ENCODE results near the gene MPPED2. TPM values are rescaled to one million over a fixed set of nuclear protein-coding genes. Genes with fewer than 3 reads are reported as not detected.

The MPPED2 gene
- total RNA-seq, 1 experiment from 2014 or later = 2.4 TPM

DNA sequence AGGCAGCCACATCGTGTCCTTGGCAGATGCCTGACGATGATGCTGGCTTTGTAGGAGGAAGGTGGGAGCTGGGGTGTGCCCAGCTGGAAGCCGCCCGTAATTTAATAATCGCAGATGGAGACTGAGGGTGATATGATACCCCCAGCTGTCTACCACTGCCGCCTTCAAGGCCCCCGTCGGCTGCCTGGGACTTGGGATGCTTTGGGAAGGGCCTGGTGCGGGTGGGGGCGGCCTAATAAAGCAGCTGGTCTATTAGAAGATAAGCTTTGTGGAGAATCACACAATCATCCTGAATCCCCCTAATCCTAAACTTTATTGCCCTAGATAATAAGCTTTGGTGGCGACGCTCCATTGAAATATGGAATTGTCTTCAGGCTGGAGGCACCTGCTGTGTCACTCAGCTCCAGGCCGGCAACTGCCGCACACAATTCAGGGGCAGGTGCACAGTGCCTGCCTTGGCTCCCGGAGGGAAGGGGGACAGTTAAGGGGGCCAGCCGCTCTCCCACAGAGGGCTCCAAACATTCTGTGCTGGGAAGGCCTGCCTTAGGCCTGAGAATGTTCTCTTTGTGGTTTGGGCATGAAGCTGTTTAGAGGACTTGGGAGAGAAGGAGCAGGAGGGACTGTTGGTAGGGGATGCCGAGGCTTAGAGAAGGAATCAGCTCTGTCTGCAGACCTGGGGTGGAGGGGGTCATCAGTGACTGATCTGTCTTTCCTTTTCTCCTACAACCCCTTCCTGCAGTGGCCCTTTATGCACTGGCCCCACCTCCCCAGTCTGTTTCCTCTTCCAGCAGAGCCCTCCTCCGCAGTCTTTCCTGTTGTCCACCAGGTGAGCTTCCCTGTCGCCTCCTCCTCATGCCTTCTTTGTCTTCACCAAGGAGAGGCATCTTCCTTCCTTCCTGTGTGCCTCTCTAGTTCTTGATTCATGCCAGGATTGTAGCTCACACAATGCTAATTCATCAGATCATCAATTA is 198.0 kb downstream of the MPPED2 start (continued):
- no peak for TF ChIP-seq NFATC4 (CRISPR knock-in tag; IDR thresholded peaks at IDR 0.05)
- no peak for TF ChIP-seq JUN (CRISPR knock-in tag; IDR thresholded peaks at IDR 0.05)

DNA sequence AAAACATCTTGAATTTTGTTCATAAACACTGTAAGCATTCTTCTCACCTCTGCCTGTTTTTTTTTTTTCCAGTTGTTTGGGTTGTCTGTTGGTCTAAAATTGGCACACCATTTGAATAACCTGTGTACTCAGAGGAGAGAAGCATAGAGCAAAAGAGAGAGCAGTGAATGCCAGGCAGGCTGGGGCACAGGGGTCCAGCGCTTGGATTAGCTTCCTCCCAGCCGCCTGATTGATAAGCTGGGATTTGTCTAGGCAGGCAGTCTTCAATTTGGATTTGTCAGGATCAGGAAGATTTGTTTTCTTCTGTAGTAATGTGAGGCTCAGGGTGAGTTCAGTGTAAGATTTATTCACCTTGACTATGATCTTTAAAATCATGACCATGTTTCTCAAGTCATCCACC is 204.3 kb downstream of the MPPED2 start:
- Mint-ChIP-seq H3K9me3 (peaks cover 17% of the 10 kb centered on the region), H3K36me3 (peaks cover 19% of the 10 kb centered on the region), H3K4me3 (no peak overlapping the region), H3K27me3 (ENCODE audit: low read depth) (peaks cover 4% of the 10 kb centered on the region), H3K27ac (no peak overlapping the region), H3K4me1 (no peaks in the 10 kb centered on the region; the same call in 1 of the 2 replicates)
- no peak for ATAC-seq
- no peak for DNase-seq (ENCODE audit: low spot score)
- CTCF ChIA-PET = interaction anchor here (1.2 kb wide), 1 partner anchor 532 kb away, joined by 3 read pairs; no protein-coding TSS in a partner anchor
- TF ChIP-seq NFYB (CRISPR knock-in tag; conservative IDR thresholded peaks at IDR 0.05; ENCODE audit: low read depth) (no peak), ZNF317 (CRISPR knock-in tag; IDR thresholded peaks at IDR 0.05; ENCODE audit: borderline replicate concordance, low read depth) (no peak), TEAD1 (CRISPR knock-in tag; IDR thresholded peaks at IDR 0.05) (no peak), GABPB1 (CRISPR knock-in tag; IDR thresholded peaks at IDR 0.05) (no peak), ZNF263 (CRISPR knock-in tag; IDR thresholded peaks at IDR 0.05; ENCODE audit: low read depth) (no peak), TEAD4 (CRISPR knock-in tag; IDR thresholded peaks at IDR 0.05) (no peak), ZNF396 (CRISPR knock-in tag; IDR thresholded peaks at IDR 0.05; ENCODE audit: borderline replicate concordance) (no peak), KAT7 (CRISPR knock-in tag; IDR thresholded peaks at IDR 0.05; ENCODE audit: borderline replicate concordance) (no peak), ETV6 (CRISPR knock-in tag; IDR thresholded peaks at IDR 0.05) (no peak)
- TF ChIP-seq, protein P1, sequence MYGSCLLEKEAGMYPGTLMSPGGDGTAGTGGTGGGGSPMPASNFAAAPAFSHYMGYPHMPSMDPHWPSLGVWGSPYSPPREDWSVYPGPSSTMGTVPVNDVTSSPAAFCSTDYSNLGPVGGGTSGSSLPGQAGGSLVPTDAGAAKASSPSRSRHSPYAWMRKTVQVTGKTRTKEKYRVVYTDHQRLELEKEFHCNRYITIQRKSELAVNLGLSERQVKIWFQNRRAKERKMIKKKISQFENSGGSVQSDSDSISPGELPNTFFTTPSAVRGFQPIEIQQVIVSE (CRISPR knock-in tag; IDR thresholded peaks at IDR 0.05; ENCODE audit: borderline replicate concordance) = no peak
- POLR2A ChIA-PET = interaction anchor here (0.7 kb wide), 1 partner anchor 594 kb away, joined by 3 read pairs; no protein-coding TSS in a partner anchor

DNA sequence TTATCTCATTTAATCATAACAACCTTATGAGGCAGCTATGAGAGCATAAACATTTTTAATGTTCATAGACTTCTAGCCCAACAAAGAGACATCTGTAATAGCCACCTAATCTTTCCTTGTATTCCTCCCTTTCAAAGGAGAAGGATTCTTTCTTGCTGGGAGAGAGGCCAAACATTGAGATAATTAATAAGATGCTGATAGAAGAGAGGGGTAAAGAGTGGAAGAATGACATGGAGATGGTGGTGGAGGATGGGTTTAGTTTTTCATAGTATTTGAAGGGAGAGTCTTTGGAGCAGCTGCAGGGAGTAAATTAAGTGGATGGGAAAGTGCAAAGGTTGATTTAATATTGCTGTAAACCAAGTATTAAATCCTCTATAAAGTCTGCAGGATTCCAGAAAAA is 205.3 kb downstream of the MPPED2 start:
- ATAC-seq (no peak), DNase-seq (ENCODE audit: low spot score) (no peak)
- H3K4me3 Mint-ChIP-seq = no peak overlapping the region
- ChIA-PET POLR2A (no interaction called here), CTCF (interaction anchor here (1.2 kb wide), 1 partner anchor 533 kb away, joined by 3 read pairs; no protein-coding TSS in a partner anchor)
- no peaks in the 10 kb centered on the region; the same call in 1 of the 2 replicates for H3K4me1 Mint-ChIP-seq
- no peak overlapping the region for H3K27ac Mint-ChIP-seq
- H3K36me3 Mint-ChIP-seq = peaks cover 8% of the 10 kb centered on the region
- no peaks in the 10 kb centered on the region for H3K27me3 Mint-ChIP-seq (ENCODE audit: low read depth)
- H3K9me3 Mint-ChIP-seq = peaks cover 8% of the 10 kb centered on the region
- TF ChIP-seq, protein P2, sequence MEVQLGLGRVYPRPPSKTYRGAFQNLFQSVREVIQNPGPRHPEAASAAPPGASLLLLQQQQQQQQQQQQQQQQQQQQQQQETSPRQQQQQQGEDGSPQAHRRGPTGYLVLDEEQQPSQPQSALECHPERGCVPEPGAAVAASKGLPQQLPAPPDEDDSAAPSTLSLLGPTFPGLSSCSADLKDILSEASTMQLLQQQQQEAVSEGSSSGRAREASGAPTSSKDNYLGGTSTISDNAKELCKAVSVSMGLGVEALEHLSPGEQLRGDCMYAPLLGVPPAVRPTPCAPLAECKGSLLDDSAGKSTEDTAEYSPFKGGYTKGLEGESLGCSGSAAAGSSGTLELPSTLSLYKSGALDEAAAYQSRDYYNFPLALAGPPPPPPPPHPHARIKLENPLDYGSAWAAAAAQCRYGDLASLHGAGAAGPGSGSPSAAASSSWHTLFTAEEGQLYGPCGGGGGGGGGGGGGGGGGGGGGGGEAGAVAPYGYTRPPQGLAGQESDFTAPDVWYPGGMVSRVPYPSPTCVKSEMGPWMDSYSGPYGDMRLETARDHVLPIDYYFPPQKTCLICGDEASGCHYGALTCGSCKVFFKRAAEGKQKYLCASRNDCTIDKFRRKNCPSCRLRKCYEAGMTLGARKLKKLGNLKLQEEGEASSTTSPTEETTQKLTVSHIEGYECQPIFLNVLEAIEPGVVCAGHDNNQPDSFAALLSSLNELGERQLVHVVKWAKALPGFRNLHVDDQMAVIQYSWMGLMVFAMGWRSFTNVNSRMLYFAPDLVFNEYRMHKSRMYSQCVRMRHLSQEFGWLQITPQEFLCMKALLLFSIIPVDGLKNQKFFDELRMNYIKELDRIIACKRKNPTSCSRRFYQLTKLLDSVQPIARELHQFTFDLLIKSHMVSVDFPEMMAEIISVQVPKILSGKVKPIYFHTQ (CRISPR knock-in tag; IDR thresholded peaks at IDR 0.05) = no peak
- TF ChIP-seq CREM (CRISPR knock-in tag; IDR thresholded peaks at IDR 0.05) (no peak), ZNF219 (CRISPR knock-in tag; IDR thresholded peaks at IDR 0.05; ENCODE audit: borderline replicate concordance) (no peak), ZNF671 (CRISPR knock-in tag; IDR thresholded peaks at IDR 0.05) (no peak), TEAD4 (CRISPR knock-in tag; IDR thresholded peaks at IDR 0.05) (no peak), OVOL2 (CRISPR knock-in tag; IDR thresholded peaks at IDR 0.05; ENCODE audit: borderline replicate concordance) (no peak), GRHL2 (CRISPR knock-in tag; IDR thresholded peaks at IDR 0.05; ENCODE audit: insufficient replicate concordance, severe bottlenecking) (no peak)
- TF ChIP-seq, protein P3, sequence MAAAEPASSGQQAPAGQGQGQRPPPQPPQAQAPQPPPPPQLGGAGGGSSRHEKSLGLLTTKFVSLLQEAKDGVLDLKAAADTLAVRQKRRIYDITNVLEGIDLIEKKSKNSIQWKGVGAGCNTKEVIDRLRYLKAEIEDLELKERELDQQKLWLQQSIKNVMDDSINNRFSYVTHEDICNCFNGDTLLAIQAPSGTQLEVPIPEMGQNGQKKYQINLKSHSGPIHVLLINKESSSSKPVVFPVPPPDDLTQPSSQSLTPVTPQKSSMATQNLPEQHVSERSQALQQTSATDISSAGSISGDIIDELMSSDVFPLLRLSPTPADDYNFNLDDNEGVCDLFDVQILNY (CRISPR knock-in tag; IDR thresholded peaks at IDR 0.05) = no peak
- TF ChIP-seq, protein P4, sequence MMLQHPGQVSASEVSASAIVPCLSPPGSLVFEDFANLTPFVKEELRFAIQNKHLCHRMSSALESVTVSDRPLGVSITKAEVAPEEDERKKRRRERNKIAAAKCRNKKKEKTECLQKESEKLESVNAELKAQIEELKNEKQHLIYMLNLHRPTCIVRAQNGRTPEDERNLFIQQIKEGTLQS (CRISPR knock-in tag; conservative IDR thresholded peaks at IDR 0.05) = no peak
- TF ChIP-seq, protein P5, sequence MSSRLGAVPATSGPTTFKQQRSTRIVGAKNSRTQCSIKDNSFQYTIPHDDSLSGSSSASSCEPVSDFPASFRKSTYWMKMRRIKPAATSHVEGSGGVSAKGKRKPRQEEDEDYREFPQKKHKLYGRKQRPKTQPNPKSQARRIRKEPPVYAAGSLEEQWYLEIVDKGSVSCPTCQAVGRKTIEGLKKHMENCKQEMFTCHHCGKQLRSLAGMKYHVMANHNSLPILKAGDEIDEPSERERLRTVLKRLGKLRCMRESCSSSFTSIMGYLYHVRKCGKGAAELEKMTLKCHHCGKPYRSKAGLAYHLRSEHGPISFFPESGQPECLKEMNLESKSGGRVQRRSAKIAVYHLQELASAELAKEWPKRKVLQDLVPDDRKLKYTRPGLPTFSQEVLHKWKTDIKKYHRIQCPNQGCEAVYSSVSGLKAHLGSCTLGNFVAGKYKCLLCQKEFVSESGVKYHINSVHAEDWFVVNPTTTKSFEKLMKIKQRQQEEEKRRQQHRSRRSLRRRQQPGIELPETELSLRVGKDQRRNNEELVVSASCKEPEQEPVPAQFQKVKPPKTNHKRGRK (CRISPR knock-in tag; IDR thresholded peaks at IDR 0.05; ENCODE audit: borderline replicate concordance) = no peak
- TF ChIP-seq, protein P6, sequence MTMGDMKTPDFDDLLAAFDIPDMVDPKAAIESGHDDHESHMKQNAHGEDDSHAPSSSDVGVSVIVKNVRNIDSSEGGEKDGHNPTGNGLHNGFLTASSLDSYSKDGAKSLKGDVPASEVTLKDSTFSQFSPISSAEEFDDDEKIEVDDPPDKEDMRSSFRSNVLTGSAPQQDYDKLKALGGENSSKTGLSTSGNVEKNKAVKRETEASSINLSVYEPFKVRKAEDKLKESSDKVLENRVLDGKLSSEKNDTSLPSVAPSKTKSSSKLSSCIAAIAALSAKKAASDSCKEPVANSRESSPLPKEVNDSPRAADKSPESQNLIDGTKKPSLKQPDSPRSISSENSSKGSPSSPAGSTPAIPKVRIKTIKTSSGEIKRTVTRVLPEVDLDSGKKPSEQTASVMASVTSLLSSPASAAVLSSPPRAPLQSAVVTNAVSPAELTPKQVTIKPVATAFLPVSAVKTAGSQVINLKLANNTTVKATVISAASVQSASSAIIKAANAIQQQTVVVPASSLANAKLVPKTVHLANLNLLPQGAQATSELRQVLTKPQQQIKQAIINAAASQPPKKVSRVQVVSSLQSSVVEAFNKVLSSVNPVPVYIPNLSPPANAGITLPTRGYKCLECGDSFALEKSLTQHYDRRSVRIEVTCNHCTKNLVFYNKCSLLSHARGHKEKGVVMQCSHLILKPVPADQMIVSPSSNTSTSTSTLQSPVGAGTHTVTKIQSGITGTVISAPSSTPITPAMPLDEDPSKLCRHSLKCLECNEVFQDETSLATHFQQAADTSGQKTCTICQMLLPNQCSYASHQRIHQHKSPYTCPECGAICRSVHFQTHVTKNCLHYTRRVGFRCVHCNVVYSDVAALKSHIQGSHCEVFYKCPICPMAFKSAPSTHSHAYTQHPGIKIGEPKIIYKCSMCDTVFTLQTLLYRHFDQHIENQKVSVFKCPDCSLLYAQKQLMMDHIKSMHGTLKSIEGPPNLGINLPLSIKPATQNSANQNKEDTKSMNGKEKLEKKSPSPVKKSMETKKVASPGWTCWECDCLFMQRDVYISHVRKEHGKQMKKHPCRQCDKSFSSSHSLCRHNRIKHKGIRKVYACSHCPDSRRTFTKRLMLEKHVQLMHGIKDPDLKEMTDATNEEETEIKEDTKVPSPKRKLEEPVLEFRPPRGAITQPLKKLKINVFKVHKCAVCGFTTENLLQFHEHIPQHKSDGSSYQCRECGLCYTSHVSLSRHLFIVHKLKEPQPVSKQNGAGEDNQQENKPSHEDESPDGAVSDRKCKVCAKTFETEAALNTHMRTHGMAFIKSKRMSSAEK (CRISPR knock-in tag; IDR thresholded peaks at IDR 0.05; ENCODE audit: borderline replicate concordance) = no peak
